ENCODE results near the gene APPBP2.
"Not testable (repeated sequence)": the region's sequence is repeated elsewhere in the genome, so short reads cannot be mapped to it uniquely, and the experiment has no call there.

Gene APPBP2

GRCh38 chr17:60502145-60502544, 23.9 kb downstream of the APPBP2 start:
- ChIA-PET POLR2A (no interaction called here), CTCF (interaction anchor here (0.5 to 1.4 kb wide), 4 partner anchors 10 to 303 kb away, joined by 3 to 5 read pairs (median 4); no protein-coding TSS in a partner anchor)
- peaks cover 0 to 9% (median 7%) of the 10 kb centered on the region in 4 experiments for H3K4me1 ChIP-seq (ENCODE audit: control extremely low read depth in 1 of 4, control insufficient read depth in 4 of 4, insufficient read depth in 4 of 4, low read length in 3 of 4)
- no peak overlapping the region for H3K4me3 ChIP-seq (ENCODE audit: control insufficient read depth in 1 of 7, extremely low read depth in 1 of 7, insufficient read depth in 4 of 7, low read depth in 2 of 7, low read length in 6 of 7)
- WGBS (ENCODE audit: insufficient coverage) = 90% methylated on average over 2 of the region's 4 CpGs
- DNase-seq = no peak
- peaks cover 5 to 20% (median 11%) of the 10 kb centered on the region in 4 experiments for H3K36me3 ChIP-seq (ENCODE audit: control insufficient read depth in 4 of 4, insufficient read depth in 4 of 4, low read length in 3 of 4)
- H3K27ac ChIP-seq (ENCODE audit: insufficient read depth in 1 of 2, low read depth in 1 of 2, low read length in 2 of 2, poor library complexity in 1 of 2, severe bottlenecking in 2 of 2) = no peak overlapping the region
- H3K27me3 ChIP-seq (replicated peaks in 2 of 5; ENCODE audit: control insufficient read depth in 4 of 5, insufficient read depth in 5 of 5, low read length in 4 of 5) = no peaks in the 10 kb centered on the region
- H3K9me3 ChIP-seq (ENCODE audit: control extremely low read depth in 1 of 5, control insufficient read depth in 4 of 5, insufficient read depth in 2 of 5, low read depth in 1 of 5, low read length in 4 of 5) = no peaks in the 10 kb centered on the region

GRCh38 chr17:60501589-60501988, 24.5 kb downstream of the APPBP2 start:
- WGBS (ENCODE audit: insufficient coverage) = no CpG with 5 or more reads among the region's 2 CpGs
- H3K4me1 ChIP-seq (ENCODE audit: control extremely low read depth in 1 of 4, control insufficient read depth in 4 of 4, insufficient read depth in 4 of 4, low read length in 3 of 4) = peaks cover 0 to 7% (median 6%) of the 10 kb centered on the region in 4 experiments
- DNase-seq = no peak
- H3K9me3 ChIP-seq (ENCODE audit: control extremely low read depth in 1 of 5, control insufficient read depth in 4 of 5, insufficient read depth in 2 of 5, low read depth in 1 of 5, low read length in 4 of 5) = no peaks in the 10 kb centered on the region
- no peak overlapping the region for H3K4me3 ChIP-seq (ENCODE audit: control insufficient read depth in 1 of 7, extremely low read depth in 1 of 7, insufficient read depth in 4 of 7, low read depth in 2 of 7, low read length in 6 of 7)
- no peaks in the 10 kb centered on the region for H3K27me3 ChIP-seq (replicated peaks in 2 of 5; ENCODE audit: control insufficient read depth in 4 of 5, insufficient read depth in 5 of 5, low read length in 4 of 5)
- peaks cover 5 to 20% (median 11%) of the 10 kb centered on the region in 4 experiments for H3K36me3 ChIP-seq (ENCODE audit: control insufficient read depth in 4 of 4, insufficient read depth in 4 of 4, low read length in 3 of 4)
- H3K27ac ChIP-seq (ENCODE audit: insufficient read depth in 1 of 2, low read depth in 1 of 2, low read length in 2 of 2, poor library complexity in 1 of 2, severe bottlenecking in 2 of 2) = no peak overlapping the region
- POLR2A ChIA-PET = no interaction called here
- CTCF ChIA-PET = interaction anchor here (0.5 to 1.4 kb wide), 5 partner anchors 9 to 302 kb away, joined by 3 to 5 read pairs (median 3); no protein-coding TSS in a partner anchor

- POLR2A ChIA-PET = no interaction called here
- CTCF ChIA-PET = no interaction called here
- no peaks in the 10 kb centered on the region for H3K4me1 ChIP-seq (ENCODE audit: control extremely low read depth in 1 of 4, control insufficient read depth in 4 of 4, insufficient read depth in 4 of 4, low read length in 3 of 4)
- H3K36me3 ChIP-seq (ENCODE audit: control insufficient read depth in 4 of 4, insufficient read depth in 4 of 4, low read length in 3 of 4) = peaks cover 23 to 70% (median 36%) of the 10 kb centered on the region in 4 experiments
- H3K9me3 ChIP-seq (ENCODE audit: control extremely low read depth in 1 of 5, control insufficient read depth in 4 of 5, insufficient read depth in 2 of 5, low read depth in 1 of 5, low read length in 4 of 5) = peaks cover 4 to 21% (median 14%) of the 10 kb centered on the region in 5 experiments
- H3K27me3 ChIP-seq (replicated peaks in 2 of 5; ENCODE audit: control insufficient read depth in 4 of 5, insufficient read depth in 5 of 5, low read length in 4 of 5) = no peaks in the 10 kb centered on the region
- H3K27ac ChIP-seq (ENCODE audit: insufficient read depth in 1 of 2, low read depth in 1 of 2, low read length in 2 of 2, poor library complexity in 1 of 2, severe bottlenecking in 2 of 2) = no peak overlapping the region
- DNase-seq = no peak
- H3K4me3 ChIP-seq (ENCODE audit: control insufficient read depth in 1 of 7, extremely low read depth in 1 of 7, insufficient read depth in 4 of 7, low read depth in 2 of 7, low read length in 6 of 7) = no peak overlapping the region
Measured at GRCh38 chr17:60496041-60496440, 30.0 kb downstream of the APPBP2 start.

- no peak for DNase-seq
- POLR2A ChIA-PET = no interaction called here
- CTCF ChIA-PET = no interaction called here
- no peaks in the 10 kb centered on the region for H3K27me3 ChIP-seq (replicated peaks in 2 of 5; ENCODE audit: control insufficient read depth in 4 of 5, insufficient read depth in 5 of 5, low read length in 4 of 5)
- WGBS (ENCODE audit: insufficient coverage) = 100% methylated on average over 1 of the region's 2 CpGs
- peaks cover 23 to 77% (median 39%) of the 10 kb centered on the region in 4 experiments for H3K36me3 ChIP-seq (ENCODE audit: control insufficient read depth in 4 of 4, insufficient read depth in 4 of 4, low read length in 3 of 4)
- no peak overlapping the region for H3K4me3 ChIP-seq (ENCODE audit: control insufficient read depth in 1 of 7, extremely low read depth in 1 of 7, insufficient read depth in 4 of 7, low read depth in 2 of 7, low read length in 6 of 7)
- H3K4me1 ChIP-seq (ENCODE audit: control extremely low read depth in 1 of 4, control insufficient read depth in 4 of 4, insufficient read depth in 4 of 4, low read length in 3 of 4) = no peaks in the 10 kb centered on the region
- no peak overlapping the region for H3K27ac ChIP-seq (ENCODE audit: insufficient read depth in 1 of 2, low read depth in 1 of 2, low read length in 2 of 2, poor library complexity in 1 of 2, severe bottlenecking in 2 of 2)
- H3K9me3 ChIP-seq (ENCODE audit: control extremely low read depth in 1 of 5, control insufficient read depth in 4 of 5, insufficient read depth in 2 of 5, low read depth in 1 of 5, low read length in 4 of 5) = peaks cover 4 to 26% (median 19%) of the 10 kb centered on the region in 5 experiments
Measured at GRCh38 chr17:60495260-60495659, 30.8 kb downstream of the APPBP2 start.

GRCh38 chr17:60493847-60494321, 32.2 kb downstream of the APPBP2 start:
- ChIA-PET POLR2A (no interaction called here), CTCF (no interaction called here)
- H3K4me3 ChIP-seq (ENCODE audit: control insufficient read depth in 1 of 7, extremely low read depth in 1 of 7, insufficient read depth in 4 of 7, low read depth in 2 of 7, low read length in 6 of 7) = no peak overlapping the region
- peaks cover 4 to 29% (median 19%) of the 10 kb centered on the region in 5 experiments for H3K9me3 ChIP-seq (ENCODE audit: control extremely low read depth in 1 of 5, control insufficient read depth in 4 of 5, insufficient read depth in 2 of 5, low read depth in 1 of 5, low read length in 4 of 5)
- no peak overlapping the region for H3K27ac ChIP-seq (ENCODE audit: insufficient read depth in 1 of 2, low read depth in 1 of 2, low read length in 2 of 2, poor library complexity in 1 of 2, severe bottlenecking in 2 of 2)
- peaks cover 20 to 79% (median 38%) of the 10 kb centered on the region in 4 experiments for H3K36me3 ChIP-seq (ENCODE audit: control insufficient read depth in 4 of 4, insufficient read depth in 4 of 4, low read length in 3 of 4)
- H3K27me3 ChIP-seq (replicated peaks in 2 of 5; ENCODE audit: control insufficient read depth in 4 of 5, insufficient read depth in 5 of 5, low read length in 4 of 5) = no peaks in the 10 kb centered on the region
- WGBS (ENCODE audit: insufficient coverage) = no CpG with 5 or more reads among the region's 3 CpGs
- H3K4me1 ChIP-seq (ENCODE audit: control extremely low read depth in 1 of 4, control insufficient read depth in 4 of 4, insufficient read depth in 4 of 4, low read length in 3 of 4) = no peaks in the 10 kb centered on the region
- DNase-seq = no peak

GRCh38 chr17:60491771-60492170, 34.3 kb downstream of the APPBP2 start:
- Histone ChIP-seq H3K36me3 (ENCODE audit: control insufficient read depth in 4 of 4, insufficient read depth in 4 of 4, low read length in 3 of 4) (peaks cover 25 to 76% (median 38%) of the 10 kb centered on the region in 4 experiments), H3K4me3 (ENCODE audit: control insufficient read depth in 1 of 7, extremely low read depth in 1 of 7, insufficient read depth in 4 of 7, low read depth in 2 of 7, low read length in 6 of 7) (no peak overlapping the region), H3K27ac (ENCODE audit: insufficient read depth in 1 of 2, low read depth in 1 of 2, low read length in 2 of 2, poor library complexity in 1 of 2, severe bottlenecking in 2 of 2) (no peak overlapping the region), H3K9me3 (ENCODE audit: control extremely low read depth in 1 of 5, control insufficient read depth in 4 of 5, insufficient read depth in 2 of 5, low read depth in 1 of 5, low read length in 4 of 5) (peaks cover 6 to 29% (median 19%) of the 10 kb centered on the region in 5 experiments), H3K27me3 (replicated peaks in 2 of 5; ENCODE audit: control insufficient read depth in 4 of 5, insufficient read depth in 5 of 5, low read length in 4 of 5) (no peaks in the 10 kb centered on the region), H3K4me1 (ENCODE audit: control extremely low read depth in 1 of 4, control insufficient read depth in 4 of 4, insufficient read depth in 4 of 4, low read length in 3 of 4) (no peaks in the 10 kb centered on the region)
- WGBS (ENCODE audit: insufficient coverage) = 96% methylated on average over 3 of the region's 3 CpGs
- DNase-seq = no peak
- ChIA-PET CTCF (interaction anchor here (1.5 kb wide), 1 partner anchor 10 kb away, joined by 5 read pairs; no protein-coding TSS in a partner anchor), POLR2A (no interaction called here)

- Histone ChIP-seq H3K36me3 (ENCODE audit: control insufficient read depth in 4 of 4, insufficient read depth in 4 of 4, low read length in 3 of 4) (peaks cover 20 to 68% (median 34%) of the 10 kb centered on the region in 4 experiments), H3K9me3 (ENCODE audit: control extremely low read depth in 1 of 5, control insufficient read depth in 4 of 5, insufficient read depth in 2 of 5, low read depth in 1 of 5, low read length in 4 of 5) (peaks cover 6 to 29% (median 19%) of the 10 kb centered on the region in 5 experiments)
- H3K4me3 ChIP-seq (ENCODE audit: control insufficient read depth in 1 of 7, extremely low read depth in 1 of 7, insufficient read depth in 4 of 7, low read depth in 2 of 7, low read length in 6 of 7); H3K27ac ChIP-seq (ENCODE audit: insufficient read depth in 1 of 2, low read depth in 1 of 2, low read length in 2 of 2, poor library complexity in 1 of 2, severe bottlenecking in 2 of 2); CTCF ChIA-PET; H3K27me3 ChIP-seq (replicated peaks in 2 of 5; ENCODE audit: control insufficient read depth in 4 of 5, insufficient read depth in 5 of 5, low read length in 4 of 5); DNase-seq; POLR2A ChIA-PET; H3K4me1 ChIP-seq (ENCODE audit: control extremely low read depth in 1 of 4, control insufficient read depth in 4 of 4, insufficient read depth in 4 of 4, low read length in 3 of 4): not testable (repeated sequence)
- 100% methylated on average over 1 of the region's 2 CpGs for WGBS (ENCODE audit: insufficient coverage)
Measured at GRCh38 chr17:60490594-60490993, 35.4 kb downstream of the APPBP2 start.
